Neuronal stem cell (in vitro differentiated cells): Measurements from ENCODE around the gene TRNT1.

Experiments used
- DNase-seq: peaks from one replicate; pipeline ENCODE4 v3.0.0-alpha.2; 2013; ENCODE audit warnings: low spot score
- H2AFZ ChIP-seq: one replicate; pipeline ENCODE4 v1.6.1; 2013; ENCODE audit warnings: mild to moderate bottlenecking, low read length, inconsistent platforms
- H2AK5ac ChIP-seq: 2 replicates; pipeline ENCODE4 v1.6.1; 2013; ENCODE audit warnings: low read depth, mild to moderate bottlenecking, inconsistent platforms, low read length, moderate library complexity, mixed read lengths
- H2BK120ac ChIP-seq: 2 replicates; pipeline ENCODE4 v1.6.1; 2013; ENCODE audit warnings: low read depth, mild to moderate bottlenecking, inconsistent platforms, low read length, moderate library complexity, mixed read lengths
- H2BK12ac ChIP-seq: one replicate; pipeline ENCODE4 v1.6.1; 2013; ENCODE audit warnings: low read length, inconsistent platforms
- H2BK15ac ChIP-seq: 2 replicates; pipeline ENCODE4 v1.6.1; 2013; ENCODE audit warnings: mild to moderate bottlenecking, low read length, inconsistent platforms, mixed read lengths
- H2BK5ac ChIP-seq: one replicate; pipeline ENCODE4 v1.6.1; 2013; ENCODE audit warnings: inconsistent platforms, mild to moderate bottlenecking, low read length, moderate library complexity
- H3K14ac ChIP-seq: one replicate; pipeline ENCODE4 v1.6.1; 2013; ENCODE audit warnings: low read length, inconsistent platforms
- H3K18ac ChIP-seq: 2 replicates; pipeline ENCODE4 v1.6.1; 2013; ENCODE audit warnings: low read length, inconsistent platforms
- H3K23ac ChIP-seq: 2 replicates; pipeline ENCODE4 v1.6.1; 2013; ENCODE audit warnings: low read depth, mild to moderate bottlenecking, mixed read lengths, low read length, inconsistent platforms; ENCODE audit not compliant: poor library complexity
- H3K27ac ChIP-seq: replicated peaks from 3 replicates; pipeline ENCODE4 v1.5.1; 2013; ENCODE audit warnings: low read length, inconsistent platforms
- H3K27me3 ChIP-seq, 3 experiments: 2 replicates each; pipeline ENCODE4 v1.6.1; 2013; ENCODE audit warnings: low read length in 3 of 3, mild to moderate bottlenecking in 2 of 3, inconsistent platforms in 1 of 3, low read depth in 1 of 3, mixed read lengths in 1 of 3, moderate library complexity in 1 of 3; ENCODE audit not compliant: control insufficient read depth in 3 of 3, insufficient read depth in 3 of 3
- H3K36me3 ChIP-seq, 2 donors: replicated peaks in 1 of 2; 2 replicates each; pipeline ENCODE4 v1.6.1; 2013; ENCODE audit warnings: low read length in 2 of 2; ENCODE audit not compliant: control insufficient read depth in 2 of 2, insufficient read depth in 2 of 2
- H3K4ac ChIP-seq: 2 replicates; pipeline ENCODE4 v1.6.1; 2013; ENCODE audit warnings: inconsistent platforms, mild to moderate bottlenecking, low read length, moderate library complexity
- H3K4me1 ChIP-seq, 2 donors: 1 replicate in 1 of 2; 2 replicates in 1 of 2; pipeline ENCODE4 v1.6.1; 2013; ENCODE audit warnings: low read length in 2 of 2, low read depth in 1 of 2; ENCODE audit not compliant: control insufficient read depth in 2 of 2, insufficient read depth in 1 of 2
- H3K4me2 ChIP-seq: one replicate; pipeline ENCODE4 v1.6.1; 2013; ENCODE audit warnings: mild to moderate bottlenecking, low read length, inconsistent platforms; ENCODE audit not compliant: insufficient read depth, poor library complexity, severe bottlenecking
- H3K4me3 ChIP-seq, 2 donors: 2 replicates each; pipeline ENCODE4 v1.5.1; 2013; ENCODE audit warnings: low read length in 2 of 2, mild to moderate bottlenecking in 2 of 2, inconsistent platforms in 1 of 2, moderate library complexity in 1 of 2
- H3K79me1 ChIP-seq: one replicate; pipeline ENCODE4 v1.6.1; 2013; ENCODE audit warnings: low read depth, mild to moderate bottlenecking, inconsistent platforms, low read length, moderate library complexity
- H3K9ac ChIP-seq: one replicate; pipeline ENCODE4 v1.6.1; 2013; ENCODE audit warnings: mild to moderate bottlenecking, low read depth, low read length, inconsistent platforms; ENCODE audit not compliant: poor library complexity
- H3K9me3 ChIP-seq, 2 donors: replicated peaks in 1 of 2; 2 replicates each; pipeline versions ENCODE3 to v1.6.1; 2013; ENCODE audit warnings: low read length in 2 of 2, mild to moderate bottlenecking in 2 of 2, inconsistent platforms in 1 of 2, low read depth in 1 of 2, mixed read lengths in 1 of 2, moderate library complexity in 1 of 2; ENCODE audit not compliant: control insufficient read depth in 2 of 2, insufficient read depth in 1 of 2
- H4K8ac ChIP-seq: one replicate; pipeline ENCODE4 v1.6.1; 2013; ENCODE audit warnings: low read depth, mild to moderate bottlenecking, inconsistent platforms, low read length, moderate library complexity
- H4K91ac ChIP-seq: one replicate; pipeline ENCODE4 v1.6.1; 2013; ENCODE audit warnings: low read length, low read depth, mild to moderate bottlenecking, inconsistent platforms; ENCODE audit not compliant: poor library complexity
- WGBS, 2 donors: extraction: QIAGEN DNeasy Blood & Tissue Kit; methylation state at CpG; one replicate each; pipeline ENCODE4 v1.1.7; 2013; ENCODE audit warnings: missing lambda C conversion rate in 2 of 2, mixed read lengths in 1 of 2; ENCODE audit not compliant: insufficient read length in 2 of 2, insufficient replicate concordance in 1 of 2; ENCODE audit errors: extremely low coverage in 2 of 2; 5-methylcytosine and 5-hydroxymethylcytosine counted together

TRNT1 gene

DNA sequence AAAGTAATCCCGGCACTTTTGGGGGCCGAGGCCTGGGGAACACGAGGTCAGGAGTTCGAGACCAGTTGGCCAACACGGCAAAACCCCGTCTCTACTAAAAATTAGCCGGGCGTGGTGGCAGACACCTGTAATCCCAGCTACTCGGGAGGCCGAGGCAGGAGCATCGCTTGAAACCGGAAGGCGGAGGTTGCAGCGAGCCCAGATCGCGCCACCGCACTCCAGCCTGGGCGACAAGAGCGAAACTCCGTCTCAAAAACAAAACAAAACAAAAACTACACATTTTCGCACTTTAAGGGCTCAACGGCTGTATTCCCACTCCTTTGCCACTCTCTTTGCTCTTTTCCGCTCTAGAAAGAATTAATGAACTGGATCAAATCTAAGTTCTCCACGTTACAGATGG lies 763 bp upstream of the TRNT1 start:
- WGBS, 2 donors: no CpG with 5 or more reads among the region's 24 CpGs
- H2BK15ac ChIP-seq: no peak overlapping the region
- peak overlapping the region in 1 of 2 donors; percentile 93 for H3K4me3 ChIP-seq
- peaks cover 10% of the 10 kb centered on the region for H3K79me1 ChIP-seq
- H3K27ac ChIP-seq: no peak overlapping the region
- no peak overlapping the region for H2BK12ac ChIP-seq
- no peak overlapping the region for H3K4ac ChIP-seq
- no peak overlapping the region for H3K23ac ChIP-seq
- no peaks in the 10 kb centered on the region for H3K27me3 ChIP-seq
- H3K4me1 ChIP-seq: peaks cover 2 to 4% of the 10 kb centered on the region in 2 donors
- H4K8ac ChIP-seq: no peak overlapping the region
- H2AFZ ChIP-seq: peak overlapping the region; percentile 92
- no peak overlapping the region for H2AK5ac ChIP-seq
- DNase-seq: no peak
- no peak overlapping the region for H3K14ac ChIP-seq
- peaks cover 0 to 9% of the 10 kb centered on the region in 2 donors for H3K9me3 ChIP-seq
- no peak overlapping the region for H2BK5ac ChIP-seq
- H4K91ac ChIP-seq: no peak overlapping the region
- H3K36me3 ChIP-seq: peaks cover 6 to 25% of the 10 kb centered on the region in 2 donors
- H3K18ac ChIP-seq: no peak overlapping the region
- H3K4me2 ChIP-seq: peak overlapping the region; percentile 85
- H3K9ac ChIP-seq: no peak overlapping the region
- H2BK120ac ChIP-seq: no peak overlapping the region

DNA sequence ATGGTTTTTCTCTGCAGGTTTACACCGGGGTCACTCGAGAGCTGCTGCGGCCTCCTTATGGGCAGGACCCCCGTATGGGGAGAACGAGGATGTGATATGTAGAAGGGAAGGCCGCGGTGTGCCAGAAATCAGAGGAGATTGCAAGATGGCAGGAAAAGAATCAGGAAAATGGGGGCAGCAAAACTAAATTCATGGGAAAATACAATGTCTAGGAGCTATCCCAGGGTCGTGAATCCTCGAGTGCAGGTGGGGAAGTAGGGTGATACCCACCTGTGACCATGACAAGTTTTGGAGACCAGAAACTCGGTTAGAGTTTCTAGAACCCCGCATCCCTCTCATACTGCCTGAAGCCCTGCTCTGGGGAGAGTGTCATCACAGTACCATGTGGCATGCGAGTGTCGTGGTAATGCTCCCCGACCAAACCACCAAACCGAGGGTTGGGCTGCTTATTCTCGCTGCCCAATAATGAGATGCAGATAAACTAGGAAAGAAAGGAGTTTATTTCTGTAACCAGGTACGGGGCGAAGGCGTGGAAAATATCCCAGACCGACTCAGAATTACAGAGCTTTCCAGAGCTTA lies 781 bp downstream of the TRNT1 start:
- no CpG with 5 or more reads among the region's 20 CpGs for WGBS, 2 donors
- peaks cover 0 to 15% of the 10 kb centered on the region in 2 donors for H3K9me3 ChIP-seq

DNA sequence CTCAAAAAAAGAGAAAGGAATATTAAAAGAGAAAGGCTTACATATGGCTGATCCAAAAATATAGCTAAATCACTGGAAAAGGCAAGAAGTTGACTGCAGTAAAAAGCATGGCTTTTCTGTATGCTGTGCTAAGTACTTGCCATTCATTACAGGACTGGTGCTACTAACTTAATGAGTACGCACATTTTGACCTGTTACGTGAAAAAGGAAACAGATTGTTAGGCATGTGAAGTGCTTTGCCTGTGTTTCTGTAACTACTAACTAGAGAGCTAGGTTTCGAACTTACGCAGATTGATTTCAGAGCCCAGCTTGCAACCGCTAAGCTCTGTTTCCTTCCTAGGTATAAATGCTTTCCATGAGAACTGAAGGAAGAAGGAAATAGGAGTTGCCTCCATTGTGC lies 2.8 kb downstream of the TRNT1 start:
- Histone ChIP-seq H2AK5ac (no peak overlapping the region), H2BK5ac (no peak overlapping the region), H3K27me3 (no peaks in the 10 kb centered on the region), H4K91ac (no peak overlapping the region), H3K36me3 (peaks cover 8 to 49% of the 10 kb centered on the region in 2 donors), H3K4me1 (peaks cover 2 to 4% of the 10 kb centered on the region in 2 donors), H4K8ac (no peak overlapping the region), H3K4me2 (no peak overlapping the region), H3K79me1 (peaks cover 10% of the 10 kb centered on the region), H2BK15ac (no peak overlapping the region), H3K14ac (no peak overlapping the region), H3K4ac (no peak overlapping the region), H3K9ac (no peak overlapping the region), H3K4me3 (no peak overlapping the region), H3K23ac (no peak overlapping the region), H3K18ac (no peak overlapping the region), H2BK120ac (no peak overlapping the region), H3K9me3 (peaks cover 0 to 15% of the 10 kb centered on the region in 2 donors), H2AFZ (no peak overlapping the region), H3K27ac (no peak overlapping the region), H2BK12ac (no peak overlapping the region)
- DNase-seq: no peak
- no CpG with 5 or more reads among the region's 5 CpGs for WGBS, 2 donors

More for the DNA sequence above, 781 bp downstream of the TRNT1 start:
- Histone ChIP-seq H2AFZ (peak overlapping the region; percentile 92), H3K4me2 (peak overlapping the region; percentile 85), H2BK15ac (no peak overlapping the region), H4K91ac (no peak overlapping the region), H3K23ac (peak overlapping the region; percentile 99), H2AK5ac (peak overlapping the region; percentile 70), H3K14ac (peak overlapping the region; percentile 63), H3K4me3 (peak overlapping the region; percentile 92 to 93), H2BK12ac (no peak overlapping the region), H3K4ac (no peak overlapping the region), H2BK120ac (no peak overlapping the region), H3K9ac (peak overlapping the region; percentile 100), H3K27me3 (no peaks in the 10 kb centered on the region), H3K79me1 (peaks cover 10% of the 10 kb centered on the region), H3K18ac (peak overlapping the region; percentile 97), H3K27ac (no peak overlapping the region), H3K36me3 (peaks cover 8 to 29% of the 10 kb centered on the region in 2 donors), H4K8ac (peak overlapping the region; percentile 65), H2BK5ac (peak overlapping the region; percentile 91), H3K4me1 (peaks cover 2 to 4% of the 10 kb centered on the region in 2 donors)
- no peak for DNase-seq

DNA sequence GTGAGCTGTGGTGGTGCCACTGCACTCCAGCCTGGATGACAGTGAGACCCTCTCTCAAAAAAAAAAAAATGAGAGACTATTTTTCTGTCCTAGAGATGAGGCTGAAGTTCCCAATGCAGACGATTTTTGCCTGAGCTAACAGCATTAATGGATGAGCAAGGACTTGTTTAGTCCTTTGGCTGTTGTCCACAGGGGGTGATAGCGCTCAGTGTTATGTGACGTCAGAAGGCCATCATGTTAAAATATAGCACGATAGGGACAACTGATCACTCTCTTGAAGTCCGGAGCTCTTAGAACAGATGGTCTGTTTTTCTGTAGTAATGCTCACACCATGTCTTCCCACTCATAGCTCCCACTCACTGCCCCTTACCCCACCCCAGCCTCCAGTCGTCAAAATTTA lies 6.8 kb downstream of the TRNT1 start:
- no peak for DNase-seq
- H2BK12ac ChIP-seq: no peak overlapping the region
- no CpG with 5 or more reads among the region's 6 CpGs for WGBS, 2 donors

More for the DNA sequence above, 6.8 kb downstream of the TRNT1 start:
- no peak overlapping the region for H3K9ac ChIP-seq
- no peak overlapping the region for H2BK5ac ChIP-seq
- H3K4me3 ChIP-seq: no peak overlapping the region
- no peaks in the 10 kb centered on the region for H3K4me1 ChIP-seq
- no peak overlapping the region for H3K14ac ChIP-seq
- no peak overlapping the region for H3K18ac ChIP-seq
- H3K27ac ChIP-seq: no peak overlapping the region
- H3K79me1 ChIP-seq: no peaks in the 10 kb centered on the region
- no peak overlapping the region for H2BK15ac ChIP-seq
- H3K4ac ChIP-seq: no peak overlapping the region
- H3K27me3 ChIP-seq: no peaks in the 10 kb centered on the region
- H2AFZ ChIP-seq: no peak overlapping the region
- H4K91ac ChIP-seq: no peak overlapping the region
- H2BK120ac ChIP-seq: no peak overlapping the region
- H4K8ac ChIP-seq: no peak overlapping the region
- no peak overlapping the region for H3K23ac ChIP-seq
- no peak overlapping the region for H3K4me2 ChIP-seq
- peaks cover 8 to 87% of the 10 kb centered on the region in 2 donors for H3K36me3 ChIP-seq
- peaks cover 0 to 15% of the 10 kb centered on the region in 2 donors for H3K9me3 ChIP-seq
- no peak overlapping the region for H2AK5ac ChIP-seq
